ENCODE measurements around the gene GRIN1. TPM values are rescaled to one million over a fixed set of nuclear protein-coding genes. Genes with fewer than 3 reads are reported as not detected.
"Not testable (repeated sequence)": the region's sequence is repeated elsewhere in the genome, so short reads cannot be mapped to it uniquely, and the experiment has no call there.

The GRIN1 gene
- polyA plus RNA-seq, 4 donors = 0.04 to 0.12 TPM; not detected in 2

DNA sequence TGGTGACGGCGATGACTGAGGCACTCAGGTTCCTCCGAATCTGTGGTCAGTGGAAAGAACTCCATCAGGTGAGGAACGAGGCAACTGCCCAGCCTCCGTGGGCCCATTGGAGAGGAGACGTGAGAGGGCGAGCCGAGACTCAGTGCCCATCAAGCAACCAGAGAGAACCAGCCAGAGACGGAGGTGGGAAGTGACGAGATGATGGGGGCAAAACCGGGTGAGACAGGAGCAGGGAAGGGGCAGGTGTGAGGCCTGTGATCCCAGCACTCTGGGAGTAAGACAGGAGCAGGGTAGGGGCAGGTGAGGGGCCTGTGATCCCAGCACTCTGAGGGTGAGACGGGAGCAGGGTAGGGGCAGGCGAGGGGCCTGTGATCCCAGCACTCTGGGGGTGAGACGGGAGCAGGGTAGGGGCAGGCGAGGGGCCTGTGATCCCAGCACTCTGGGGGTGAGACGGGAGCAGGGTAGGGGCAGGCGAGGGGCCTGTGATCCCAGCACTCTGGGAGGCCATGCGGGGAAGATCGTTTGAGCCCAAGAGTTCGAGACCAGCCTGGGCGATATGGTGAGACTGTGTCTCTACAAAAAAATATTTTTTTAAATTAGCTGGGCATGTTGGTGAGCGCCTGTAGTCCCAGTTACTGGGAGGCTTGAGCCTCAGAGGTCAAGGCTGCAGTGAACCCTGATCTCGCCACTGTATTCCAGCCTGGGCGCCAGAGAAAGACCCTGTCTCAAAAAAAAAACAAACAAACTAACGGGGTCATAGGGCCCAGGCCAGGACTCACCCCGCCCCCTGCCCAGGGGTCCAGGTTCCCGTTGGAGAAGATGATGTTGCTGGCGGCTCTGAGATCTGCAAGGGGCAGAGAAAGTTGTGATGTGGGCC lies 27.8 kb upstream of the GRIN1 start:
- DNase-seq (ENCODE audit: low read depth in 4 of 4, low spot score in 3 of 4) = no peak

DNA sequence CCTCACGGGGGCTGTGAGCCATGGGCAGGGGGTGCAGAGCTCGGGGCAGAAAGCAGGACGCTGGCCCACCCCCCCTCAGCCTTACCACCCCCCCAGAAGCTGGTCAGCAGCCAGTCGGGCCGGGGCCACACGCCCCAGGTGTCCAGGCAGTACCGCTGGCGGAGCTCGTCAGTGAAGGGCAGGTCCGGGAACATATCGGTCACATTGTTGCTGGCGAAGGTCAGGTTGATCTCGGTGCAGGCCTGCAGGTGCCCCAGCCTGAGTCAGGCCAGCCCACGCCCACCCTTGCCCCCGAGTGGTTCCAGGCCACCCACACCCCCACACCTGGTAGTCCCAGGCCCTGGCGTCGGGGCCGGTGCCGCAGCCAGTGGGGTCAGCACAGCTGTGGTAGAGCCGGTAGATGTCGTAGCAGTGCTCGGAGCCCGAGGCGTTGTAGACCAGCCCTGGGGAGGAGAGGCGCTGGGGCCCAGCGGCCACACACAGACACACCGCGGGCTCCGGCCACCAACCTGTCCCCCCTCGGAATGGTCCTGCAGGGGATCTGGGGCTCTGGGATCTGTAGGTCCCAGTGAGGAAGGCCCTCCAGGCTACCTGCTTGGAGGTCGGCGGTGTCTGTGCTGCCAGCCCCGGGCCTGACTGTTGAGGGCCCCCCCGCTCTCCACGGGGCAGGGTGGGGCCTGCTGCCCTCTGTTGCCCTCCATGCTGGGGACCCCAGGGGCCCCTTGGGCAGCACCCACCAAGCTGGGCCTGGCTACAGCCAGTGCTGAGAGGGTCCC lies 27.0 kb upstream of the GRIN1 start:
- DNase-seq (ENCODE audit: low read depth in 4 of 4, low spot score in 3 of 4) = no peak

DNA sequence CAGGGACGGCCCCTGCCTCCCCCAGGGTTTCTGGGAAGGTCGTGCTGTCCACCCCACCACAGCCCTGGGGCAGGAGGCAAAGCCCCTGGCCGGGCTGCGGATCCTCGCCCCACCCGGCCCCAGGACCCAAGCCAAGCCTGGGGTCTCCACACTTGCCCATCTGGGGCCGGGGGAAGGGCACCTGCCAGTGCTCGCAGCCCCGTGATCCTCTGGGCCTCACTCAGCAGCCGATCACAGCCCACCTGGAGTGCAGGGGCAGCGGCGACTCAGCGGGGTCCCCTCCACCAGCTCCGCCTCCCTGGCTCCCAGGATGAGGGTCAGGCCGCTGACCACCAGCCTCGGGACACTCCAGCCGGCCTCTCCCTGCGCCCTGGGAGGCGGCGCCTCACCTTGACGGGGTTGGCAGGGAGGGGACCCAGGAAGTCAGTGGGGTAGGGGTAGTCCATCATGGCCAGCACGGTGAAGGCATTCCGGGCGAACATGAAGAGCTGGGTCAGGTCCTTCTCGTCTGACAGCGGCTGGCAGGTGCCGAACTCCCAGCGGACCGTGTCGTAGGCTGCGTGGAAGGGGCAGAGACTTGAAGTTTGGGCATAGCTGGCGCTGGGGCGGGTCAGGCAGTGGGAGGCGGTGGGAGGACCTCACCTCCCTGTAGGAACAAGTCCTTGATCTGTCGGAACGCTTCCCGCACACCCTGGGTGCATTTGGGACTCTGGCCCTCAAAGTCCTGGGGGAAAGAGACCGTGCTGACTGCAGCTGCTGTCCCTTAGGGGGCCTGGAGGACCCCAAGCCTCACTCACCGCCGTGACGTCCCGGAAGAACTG lies 26.2 kb upstream of the GRIN1 start:
- no peak for DNase-seq (ENCODE audit: low read depth in 4 of 4, low spot score in 3 of 4)

DNA sequence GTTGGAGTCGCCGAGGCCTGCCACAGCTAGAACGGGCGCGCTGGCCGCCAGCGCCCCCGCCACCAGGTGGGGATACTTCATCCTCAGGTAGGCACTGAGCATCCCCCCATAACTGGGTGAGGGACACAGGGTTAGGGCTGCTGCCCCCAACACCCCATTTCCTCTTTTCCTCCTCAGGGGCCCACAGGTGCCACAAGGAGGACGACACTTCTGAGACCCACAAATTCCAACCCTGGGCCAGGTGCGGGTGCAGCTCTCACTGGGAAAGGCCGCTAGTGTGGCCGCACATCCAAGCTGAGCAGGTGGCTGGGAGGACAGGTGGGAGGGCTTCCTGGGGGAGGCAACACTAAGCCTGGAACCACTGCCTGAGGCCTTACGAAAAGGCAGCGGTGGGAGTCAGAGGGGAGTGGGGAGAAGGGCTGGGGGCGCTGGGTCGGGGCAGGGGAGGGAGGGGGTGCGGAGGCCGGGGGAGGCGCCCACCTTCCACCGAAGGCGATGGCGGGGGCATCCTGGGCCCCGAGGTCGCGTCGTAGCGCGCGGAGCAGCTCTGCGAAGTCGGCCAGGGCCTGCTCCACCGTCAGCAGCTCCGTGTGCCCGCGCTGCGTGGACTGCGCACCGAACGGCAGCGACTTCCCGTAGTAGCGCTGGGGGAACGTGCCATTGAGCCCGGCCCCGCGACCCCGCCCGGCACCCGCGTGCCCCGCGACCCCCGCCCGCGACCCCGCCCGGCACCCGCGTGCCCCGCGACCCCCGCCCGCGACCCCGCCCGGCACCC lies 25.4 kb upstream of the GRIN1 start:
- no peak for DNase-seq (ENCODE audit: low read depth in 4 of 4, low spot score in 3 of 4)

DNA sequence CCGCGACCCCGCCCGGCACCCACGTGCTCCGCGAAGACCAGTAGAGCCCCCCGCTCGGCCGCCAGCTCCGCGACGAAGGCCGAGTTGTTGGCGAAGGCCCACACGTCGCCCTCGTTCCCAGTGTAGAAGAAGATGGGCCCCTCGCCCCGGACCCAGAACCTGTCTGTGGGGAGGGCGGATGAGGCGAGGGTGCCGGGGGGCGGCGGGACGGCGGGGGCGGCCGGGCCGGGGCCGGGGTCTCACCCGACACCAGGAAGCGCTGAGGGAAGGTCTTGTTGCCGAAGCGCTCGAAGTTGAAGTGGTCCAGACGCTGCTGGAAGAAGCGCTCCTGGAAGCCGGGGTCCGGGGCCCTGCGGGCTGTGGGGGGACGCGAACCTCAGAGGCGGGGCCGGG lies 24.7 kb upstream of the GRIN1 start:
- DNase-seq (ENCODE audit: low read depth in 4 of 4, low spot score in 3 of 4) = no peak

DNA sequence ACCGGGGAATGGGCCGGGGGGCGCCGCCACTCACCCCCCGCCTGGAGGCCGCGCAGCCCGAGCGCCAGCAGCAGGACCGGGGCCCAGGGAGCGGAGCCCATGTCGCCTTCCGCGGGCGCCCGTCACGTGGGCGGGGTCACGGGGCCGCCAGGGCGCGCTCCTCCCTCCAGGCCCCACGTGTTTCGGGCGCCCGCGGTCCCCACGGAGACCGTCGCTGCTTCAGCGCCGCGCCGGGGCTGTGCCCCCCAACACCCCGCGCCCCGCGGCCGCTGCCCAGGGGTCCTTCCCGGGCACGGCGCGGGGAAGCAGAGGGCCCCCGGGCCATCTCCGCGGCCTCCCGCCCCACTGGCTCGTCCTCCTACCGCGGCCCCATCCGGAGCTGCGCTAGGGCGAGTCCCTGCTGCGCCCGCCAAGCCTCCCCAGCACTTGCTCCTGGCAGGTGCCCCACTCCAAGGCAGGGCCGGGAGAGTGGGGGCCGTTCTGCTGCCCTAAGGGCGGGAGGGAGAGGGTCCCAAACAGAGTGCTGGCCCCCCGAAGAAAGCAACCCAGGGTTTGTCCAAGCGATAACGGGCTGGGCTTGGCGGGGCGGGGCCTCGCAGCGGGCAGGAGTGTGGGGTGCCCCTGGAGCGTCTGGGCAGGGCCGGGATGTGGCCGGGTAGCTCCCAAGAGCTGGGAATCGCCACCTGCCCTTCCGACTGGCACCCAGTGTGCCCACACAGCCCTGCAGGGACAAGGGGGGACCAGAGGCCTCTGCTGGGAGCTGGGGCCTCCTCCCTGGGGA lies 24.2 kb upstream of the GRIN1 start, which contains the start of gene DPP7:
Gene DPP7 (minus strand): TSS at position 121 of the 781 bp plus-strand sequence. CDS start 20 bp downstream, at position 101.
- DNase-seq (ENCODE audit: low read depth in 4 of 4, low spot score in 3 of 4) = no peak

DNA sequence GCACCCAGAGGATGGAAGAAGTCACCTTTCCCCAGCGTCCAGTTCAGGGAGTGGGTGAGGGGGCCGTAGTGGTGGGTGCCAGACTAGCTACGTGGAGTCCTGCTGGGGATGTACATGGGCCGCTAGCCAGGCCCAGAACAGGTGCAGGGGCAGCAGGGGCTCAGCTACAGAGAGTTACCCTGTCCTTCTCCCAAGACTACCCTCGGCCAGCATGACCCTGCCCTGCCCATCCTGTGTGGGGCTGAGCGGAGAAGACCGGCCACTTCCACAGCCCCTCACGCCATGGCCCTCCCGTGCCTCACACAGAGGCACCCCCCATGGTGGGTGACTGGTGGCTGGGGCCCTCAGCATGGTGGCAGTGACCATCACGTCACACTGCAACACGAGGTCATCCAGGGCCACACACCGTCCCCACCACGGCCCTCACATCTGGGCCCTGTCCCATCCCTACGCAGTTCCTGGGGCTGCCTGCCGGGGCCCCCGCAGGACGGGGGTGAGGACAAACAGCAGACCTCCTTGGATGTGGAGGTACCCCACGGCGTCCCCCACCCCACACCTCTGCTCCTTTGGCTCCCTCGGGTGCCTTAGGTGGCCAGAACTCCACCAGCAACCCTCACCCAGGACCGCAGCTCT lies 23.4 kb upstream of the GRIN1 start:
- no peak for DNase-seq (ENCODE audit: low read depth in 4 of 4, low spot score in 3 of 4)

DNA sequence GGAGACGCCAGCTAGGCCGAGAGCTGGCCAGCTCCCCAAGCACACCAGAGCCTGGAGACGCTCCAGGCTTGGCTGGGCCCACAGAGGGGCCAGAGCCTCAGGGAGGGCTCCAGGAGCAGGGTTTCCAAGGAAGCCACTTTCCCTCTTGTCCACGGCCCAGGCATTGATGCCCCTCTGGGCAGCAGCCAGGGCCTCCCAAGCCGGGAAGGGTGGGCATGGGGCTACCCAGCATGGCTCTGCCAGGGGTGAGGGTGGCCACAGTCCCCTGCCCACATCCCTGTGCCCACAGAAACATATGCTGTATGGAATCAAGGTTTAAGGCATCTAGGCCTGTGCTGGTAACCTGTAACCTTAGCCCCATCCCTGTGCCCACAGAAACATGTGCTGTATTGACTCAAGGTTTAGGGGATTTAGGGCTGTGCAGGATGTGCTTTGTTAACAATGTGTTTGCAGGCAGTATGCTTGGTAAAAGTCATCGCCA lies 22.9 kb upstream of the GRIN1 start:
- no peak for DNase-seq (ENCODE audit: low read depth in 4 of 4, low spot score in 3 of 4)

DNA sequence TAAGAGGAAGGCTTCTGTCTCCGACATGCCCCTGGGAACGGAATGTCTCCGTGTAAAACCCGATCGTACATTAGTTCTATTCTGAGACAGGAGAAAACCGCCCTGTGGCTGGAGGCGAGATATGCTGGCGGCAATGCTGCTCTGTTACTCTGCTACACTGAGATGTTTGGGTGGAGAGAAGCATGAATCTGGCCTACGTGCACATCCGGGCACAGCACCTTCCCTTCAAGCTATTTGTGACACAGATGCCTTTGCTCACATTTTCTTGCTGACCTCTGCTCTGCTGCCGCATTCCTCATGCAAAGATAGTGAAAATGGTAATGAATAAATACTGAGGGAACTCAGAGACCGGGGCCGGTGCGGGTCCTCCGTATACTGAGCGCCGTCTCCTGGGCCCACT lies 22.2 kb upstream of the GRIN1 start:
- no peak for DNase-seq (ENCODE audit: low read depth in 4 of 4, low spot score in 3 of 4)

DNA sequence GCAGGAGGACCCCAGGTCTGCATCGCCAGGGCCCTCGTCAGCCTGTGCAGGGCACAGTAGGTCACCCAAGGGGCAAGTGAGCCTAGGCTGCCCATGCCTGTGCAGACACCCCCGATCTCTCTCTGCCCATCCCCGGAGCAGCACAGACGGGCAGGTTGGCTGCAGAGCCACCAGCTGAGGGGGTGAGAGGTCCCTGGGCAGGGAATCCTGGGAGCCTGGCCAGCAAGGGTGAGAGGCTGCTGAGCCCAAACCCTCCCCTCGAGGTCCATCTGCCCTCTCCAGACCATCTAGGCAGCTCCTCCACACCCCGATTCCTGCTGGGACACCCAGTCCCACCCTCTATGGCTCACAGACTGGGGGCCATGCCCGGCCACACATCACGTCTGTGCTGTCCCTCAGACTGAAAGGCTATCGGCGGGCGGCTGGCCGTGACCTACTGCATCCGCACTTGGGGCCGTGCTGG lies 21.7 kb upstream of the GRIN1 start:
- DNase-seq (ENCODE audit: low read depth in 4 of 4, low spot score in 3 of 4) = no peak

DNA sequence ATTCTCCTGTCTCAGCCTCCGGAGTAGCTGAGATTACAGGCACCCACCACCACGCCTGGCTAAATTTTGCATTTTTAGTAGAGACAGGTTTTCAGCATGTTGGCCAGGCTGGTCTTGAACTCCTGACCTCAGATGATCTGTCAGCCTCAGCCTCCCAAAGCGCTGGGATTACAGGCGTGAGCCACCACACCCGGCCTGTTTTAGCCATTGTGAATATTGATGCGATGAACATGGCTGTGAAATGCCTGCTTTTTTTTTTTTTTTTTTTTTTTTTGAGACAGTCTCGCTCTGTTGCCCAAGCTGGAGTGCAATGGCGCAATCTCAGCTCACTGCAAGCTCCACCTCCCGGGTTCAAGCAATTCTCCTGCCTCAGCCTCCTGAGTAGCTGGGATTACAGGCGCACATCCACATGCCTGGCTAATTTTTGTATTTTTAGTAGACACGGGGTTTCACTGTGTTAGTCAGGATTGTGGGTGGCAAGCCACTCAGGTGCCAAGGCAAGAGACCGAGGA lies 20.8 kb upstream of the GRIN1 start:
- not testable (repeated sequence) for DNase-seq (ENCODE audit: low read depth in 4 of 4, low spot score in 3 of 4)

DNA sequence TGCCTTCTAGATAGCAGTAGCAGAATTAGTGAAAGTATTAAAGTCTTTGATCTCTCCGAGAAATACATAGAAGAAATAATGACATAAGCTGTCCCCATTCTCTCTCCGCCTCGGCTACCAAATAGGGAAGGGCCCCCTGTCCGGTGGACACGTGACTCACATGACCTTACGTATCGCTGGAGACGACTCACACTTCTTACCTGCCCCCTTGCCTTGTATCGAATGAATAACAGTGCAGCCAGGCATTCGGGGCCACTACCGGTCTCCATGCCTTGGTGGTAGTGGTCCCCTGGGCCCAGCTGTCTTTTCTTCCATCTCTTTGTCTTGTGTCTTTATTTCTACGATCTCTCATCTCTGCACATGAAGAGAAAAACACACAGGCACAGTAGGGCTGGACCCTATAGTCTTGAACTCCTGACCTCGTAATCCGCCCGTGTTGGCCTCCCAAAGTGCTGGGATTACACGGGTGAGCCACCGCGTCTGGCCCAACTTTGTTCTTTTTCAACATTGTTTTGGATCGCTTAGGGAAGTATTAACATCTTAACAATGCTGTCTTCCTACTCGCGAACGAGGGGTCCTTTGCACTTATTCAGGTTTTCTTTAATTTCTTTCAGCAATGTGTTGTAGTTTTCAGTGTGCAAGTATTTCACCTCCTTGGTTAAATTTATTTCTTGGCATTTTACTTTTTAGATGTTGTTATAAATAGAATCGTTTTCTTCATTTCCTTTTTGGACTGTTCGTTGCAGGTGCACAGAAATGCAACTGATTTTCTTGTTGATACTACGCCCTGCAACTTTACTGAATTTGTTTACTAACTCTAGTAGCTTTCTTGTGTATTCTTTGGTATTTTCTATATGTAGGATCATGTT lies 16.8 kb upstream of the GRIN1 start:
- not testable (repeated sequence) for DNase-seq (ENCODE audit: low read depth in 4 of 4, low spot score in 3 of 4)

DNA sequence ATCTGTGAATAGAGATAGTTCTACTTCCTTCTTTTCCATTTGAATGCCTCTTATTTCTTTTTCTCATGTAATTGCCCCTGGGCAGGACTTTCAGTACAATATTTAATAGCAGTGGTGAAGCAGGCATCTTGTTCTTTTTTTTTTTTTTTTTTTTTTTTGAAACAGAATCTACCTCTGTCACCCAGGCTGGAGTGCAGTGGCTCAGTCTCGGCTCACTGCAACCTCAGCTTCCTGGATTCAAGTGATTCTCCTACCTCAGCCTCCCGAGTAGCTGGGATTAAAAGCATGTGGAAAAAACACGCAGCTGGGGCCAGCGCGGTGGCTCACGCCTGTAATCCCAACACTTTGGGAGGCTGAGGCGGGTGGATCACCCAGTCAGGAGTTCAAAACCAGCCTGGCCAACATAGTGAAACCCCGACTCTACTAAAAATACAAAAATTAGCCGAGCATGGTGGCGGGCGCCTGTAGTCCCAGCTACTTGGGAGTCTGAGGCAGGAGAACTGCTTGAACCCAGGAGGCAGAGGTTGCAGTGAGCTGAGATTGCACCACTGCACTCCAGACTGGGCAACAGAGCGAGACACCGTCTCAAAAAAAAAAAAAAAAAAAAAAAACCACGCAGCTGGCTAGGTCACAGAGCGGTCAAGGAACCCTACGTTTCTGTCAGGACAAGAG lies 16.0 kb upstream of the GRIN1 start:
- not testable (repeated sequence) for DNase-seq (ENCODE audit: low read depth in 4 of 4, low spot score in 3 of 4)

DNA sequence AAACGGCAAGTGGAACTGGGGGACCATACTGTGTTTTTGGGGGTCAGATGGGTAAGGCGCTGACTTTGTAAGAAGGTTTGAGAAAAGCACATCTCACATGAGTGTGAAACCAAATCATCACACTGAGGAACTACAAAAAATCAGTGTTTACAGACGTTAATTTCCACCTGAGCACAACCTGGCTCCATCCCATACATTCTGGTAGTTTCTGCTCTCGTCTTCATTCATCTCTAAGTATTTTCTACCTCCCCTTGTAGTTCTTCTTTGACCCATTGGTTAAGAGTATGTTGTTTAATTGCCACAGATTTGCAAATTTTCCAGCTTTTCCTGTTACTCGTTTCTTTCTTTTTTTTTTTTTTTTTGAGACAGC lies 15.5 kb upstream of the GRIN1 start:
- DNase-seq (ENCODE audit: low read depth in 4 of 4, low spot score in 3 of 4) = no peak

DNA sequence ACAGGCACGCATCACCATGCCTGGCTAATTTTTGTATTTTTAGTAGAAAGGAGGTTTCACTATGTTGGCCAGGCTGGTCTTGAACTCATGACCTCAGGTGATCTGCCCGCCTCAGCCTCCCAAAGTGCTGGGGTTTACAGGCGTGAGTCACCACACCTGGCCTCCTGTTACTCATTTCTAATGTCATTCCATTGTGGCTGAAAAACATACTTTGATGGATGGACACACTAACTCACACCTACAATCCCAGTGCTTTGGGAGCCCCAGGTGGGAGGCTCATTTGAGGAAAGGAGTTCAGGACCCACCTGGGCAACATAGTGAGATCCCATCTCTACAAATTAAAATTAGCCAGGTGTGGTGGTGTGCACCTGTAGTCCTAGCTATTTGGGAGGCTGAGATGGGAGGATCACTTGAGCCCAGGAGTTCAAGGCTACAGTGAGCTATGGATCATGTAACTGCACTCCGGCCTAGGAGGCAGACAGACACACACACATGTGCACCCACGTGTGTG lies 14.9 kb upstream of the GRIN1 start:
- DNase-seq (ENCODE audit: low read depth in 4 of 4, low spot score in 3 of 4) = not testable (repeated sequence)

DNA sequence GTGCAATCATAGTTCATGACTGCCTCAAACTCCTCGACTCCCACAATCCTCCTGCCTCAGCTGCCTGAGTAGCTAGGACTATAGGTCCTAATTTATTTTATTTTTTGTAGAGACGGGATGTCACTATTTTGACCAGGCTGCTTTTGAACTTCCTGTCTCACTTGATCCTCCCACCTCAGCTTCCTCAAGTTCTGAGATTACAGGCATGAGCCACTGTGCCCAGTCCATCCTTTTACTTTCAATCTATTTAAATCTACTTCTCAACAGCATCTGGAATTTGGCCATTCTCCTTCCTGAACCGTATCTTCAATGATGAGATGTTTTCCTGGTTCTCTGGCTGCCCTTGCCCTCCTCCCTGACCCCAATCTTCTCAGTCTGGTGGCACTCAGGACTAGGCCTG lies 12.2 kb upstream of the GRIN1 start:
- no peak for DNase-seq (ENCODE audit: low read depth in 4 of 4, low spot score in 3 of 4)

All from right renal pelvis (tissue), 4 donors.